Measurements from ENCODE around the gene NSG2. TPM values are rescaled to one million over a fixed set of nuclear protein-coding genes. Genes with fewer than 3 reads are reported as not detected.
"Not testable (repeated sequence)": the region's sequence is repeated elsewhere in the genome, so short reads cannot be mapped to it uniquely, and the experiment has no call there.

The NSG2 gene
- total and polyA plus RNA-seq, 2 experiments from 2014 or later: 0.33 TPM; not detected in 1

- Histone ChIP-seq H3K27me3 (no peaks in the 10 kb centered on the region), H3K27ac (no peak overlapping the region), H4K20me1 (ENCODE audit: insufficient read depth, poor library complexity, severe bottlenecking) (no peaks in the 10 kb centered on the region), H3K79me2 (no peaks in the 10 kb centered on the region), H3K4me1 (ENCODE audit: insufficient read depth) (no peaks in the 10 kb centered on the region), H3K9me3 (ENCODE audit: low read depth) (no peaks in the 10 kb centered on the region), H3K36me3 (replicated peaks; ENCODE audit: insufficient read depth, low read depth) (no peaks in the 10 kb centered on the region), H3K4me3 (no peak overlapping the region), H3K4me2 (no peak overlapping the region), H3K9me2 (replicated peaks; ENCODE audit: insufficient read depth) (no peaks in the 10 kb centered on the region), H2AFZ (no peak overlapping the region)
- no peak for DNase-seq (ENCODE audit: low spot score)
- WGBS (ENCODE audit: low lambda C conversion rate, missing lambda C conversion rate): 77% methylated on average over 3 of the region's 3 CpGs
- TF ChIP-seq EZH2phosphoT487 (IDR thresholded peaks at IDR 0.05; ENCODE audit: low read depth, severe bottlenecking, unreplicated experiment) (no peak), EZH2 (IDR thresholded peaks at IDR 0.05; ENCODE audit: borderline replicate concordance) (no peak), CTCF (IDR thresholded peaks at IDR 0.05; ENCODE audit: poor library complexity) (no peak)
These were observed 34.1 kb upstream of the NSG2 start for GRCh38 chr5:174011441-174011840.

- H2AFZ ChIP-seq: peak overlapping the region; percentile 51
- not testable (repeated sequence) for H4K20me1 ChIP-seq (ENCODE audit: insufficient read depth, poor library complexity, severe bottlenecking); H3K4me1 ChIP-seq (ENCODE audit: insufficient read depth); H3K79me2 ChIP-seq; H3K4me3 ChIP-seq; H3K9me2 ChIP-seq (replicated peaks; ENCODE audit: insufficient read depth); H3K27ac ChIP-seq; H3K27me3 ChIP-seq; H3K9me3 ChIP-seq (ENCODE audit: low read depth); H3K36me3 ChIP-seq (replicated peaks; ENCODE audit: insufficient read depth, low read depth)
- 41% methylated on average over 19 of the region's 19 CpGs for WGBS (ENCODE audit: low lambda C conversion rate, missing lambda C conversion rate)
- peak overlapping the region; percentile 56 for H3K4me2 ChIP-seq
- DNase-seq (ENCODE audit: low spot score): peak; percentile 64
- peak; percentile 52 for TF ChIP-seq CTCF (IDR thresholded peaks at IDR 0.05; ENCODE audit: poor library complexity)
These were observed 25.2 kb upstream of the NSG2 start for GRCh38 chr5:174020069-174020927.

GRCh38 chr5:174020928-174021304 lies 24.6 kb upstream of the NSG2 start:
- no peaks in the 10 kb centered on the region for H3K9me3 ChIP-seq (ENCODE audit: low read depth)
- WGBS (ENCODE audit: low lambda C conversion rate, missing lambda C conversion rate): 92% methylated on average over 3 of the region's 3 CpGs
- DNase-seq (ENCODE audit: low spot score): no peak
- peaks cover 4% of the 10 kb centered on the region for H3K27me3 ChIP-seq
- no peaks in the 10 kb centered on the region for H3K79me2 ChIP-seq
- H4K20me1 ChIP-seq (ENCODE audit: insufficient read depth, poor library complexity, severe bottlenecking): no peaks in the 10 kb centered on the region
- no peak overlapping the region for H3K4me3 ChIP-seq
- H3K4me2 ChIP-seq: no peak overlapping the region
- TF ChIP-seq EZH2phosphoT487 (IDR thresholded peaks at IDR 0.05; ENCODE audit: low read depth, severe bottlenecking, unreplicated experiment) (no peak), EZH2 (IDR thresholded peaks at IDR 0.05; ENCODE audit: borderline replicate concordance) (no peak), CTCF (IDR thresholded peaks at IDR 0.05; ENCODE audit: poor library complexity) (no peak)
- H3K27ac ChIP-seq: no peak overlapping the region
- no peak overlapping the region for H2AFZ ChIP-seq
- H3K4me1 ChIP-seq (ENCODE audit: insufficient read depth): no peaks in the 10 kb centered on the region
- no peaks in the 10 kb centered on the region for H3K9me2 ChIP-seq (replicated peaks; ENCODE audit: insufficient read depth)
- no peaks in the 10 kb centered on the region for H3K36me3 ChIP-seq (replicated peaks; ENCODE audit: insufficient read depth, low read depth)

All from hepatocyte (in vitro differentiated cells).